Right ventricle myocardium inferior (tissue), 1 donor: Measurements from ENCODE around the gene PLCG1. TPM values are rescaled to one million over a fixed set of nuclear protein-coding genes. Genes with fewer than 3 reads are reported as not detected.
A peak's percentile ranks its signal among the peaks of the same experiment; 100 is the strongest.

Experiments
- ATAC-seq: fragments of 200-7000 bp; cut with Tn5 transposase; one replicate; pipeline ENCODE4 v1.9.1; 2020; ENCODE audit warnings: mild to moderate bottlenecking, moderate library complexity
- DNase-seq: peaks from one replicate; pipeline ENCODE4 v3.0.0; 2021; ENCODE audit errors: missing footprints
- intact Hi-C: fragments of 100-400 bp; cut with DNase I; formaldehyde crosslinking; loops from one replicate; pipeline ENCODE4 v1.11.0; 2022
- total RNA-seq: library from RNA; stranded (reverse); fragmentation: NEBNext Ultra II Directional; extraction: Animal tissue kit (Norgen Biotek cat#: 25700); gene quantifications from one replicate; pipeline ENCODE4 v1.2.1, GENCODE V29; 2021
- donor health status: DM: no; HTN: yes; CAD: no; lungs with severe emphysema.

The PLCG1 gene
- total RNA-seq, 1 donor from 2014 or later = 43.4 TPM

GRCh38 chr20:41138475-41139226 is 1.3 kb downstream of the PLCG1 start:
- intact Hi-C loops = loop anchor here (2.0 to 10.0 kb wide), 2 partner anchors 34 to 276 kb away; no protein-coding TSS in a partner anchor
- no peak for ATAC-seq
- DNase-seq = no peak

DNA sequence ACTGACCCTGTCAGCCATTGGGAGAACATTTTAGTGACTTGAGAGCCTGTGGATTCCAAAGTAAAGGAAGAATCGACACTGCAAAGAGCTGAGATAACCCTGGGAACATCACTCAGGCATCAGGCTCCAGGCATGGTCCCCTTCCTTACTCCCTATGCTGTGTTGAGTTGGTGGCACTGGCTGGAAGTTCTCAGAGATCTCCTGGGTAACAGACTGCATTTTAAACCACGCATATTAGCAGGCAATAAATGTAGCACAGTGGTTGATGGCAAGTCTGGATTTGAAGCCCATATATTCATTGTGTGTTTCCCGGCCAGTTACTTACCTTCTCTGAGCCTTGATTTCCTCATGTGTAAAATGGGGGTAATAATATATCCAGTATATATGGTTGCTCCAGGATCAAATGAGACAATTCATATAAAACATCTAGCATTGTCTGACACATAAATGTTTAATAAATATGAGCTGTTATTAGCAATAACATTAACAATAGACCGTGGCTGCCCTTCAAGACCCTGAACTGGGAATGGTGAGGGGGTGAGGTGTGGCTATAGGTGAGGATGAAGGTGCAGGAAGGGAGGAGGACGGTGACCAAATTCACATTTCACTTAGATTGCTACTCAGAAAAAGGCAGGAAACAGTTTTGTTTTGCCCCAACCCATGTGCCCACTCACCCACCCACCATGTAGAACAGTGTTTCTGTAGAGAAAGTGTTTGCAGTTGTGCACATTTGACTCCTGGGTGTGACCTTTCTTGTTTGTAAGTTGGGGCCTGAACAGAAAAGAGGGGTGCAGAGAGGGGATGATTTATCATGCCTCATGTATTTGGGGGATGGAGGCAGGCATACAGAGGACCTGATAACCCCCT is 2.1 kb downstream of the PLCG1 start:
- ATAC-seq (no peak), DNase-seq (no peak)
- intact Hi-C loops = loop anchor here (2.0 to 10.0 kb wide), 2 partner anchors 33 to 275 kb away; no protein-coding TSS in a partner anchor

- intact Hi-C loops = no loop called here
- DNase-seq (no peak), ATAC-seq (no peak)
Observed at GRCh38 chr20:41140226-41141133, 3.1 kb downstream of the PLCG1 start.

GRCh38 chr20:41141153-41141815 is 3.9 kb downstream of the PLCG1 start:
- ATAC-seq = no peak
- intact Hi-C loops = no loop called here

DNA sequence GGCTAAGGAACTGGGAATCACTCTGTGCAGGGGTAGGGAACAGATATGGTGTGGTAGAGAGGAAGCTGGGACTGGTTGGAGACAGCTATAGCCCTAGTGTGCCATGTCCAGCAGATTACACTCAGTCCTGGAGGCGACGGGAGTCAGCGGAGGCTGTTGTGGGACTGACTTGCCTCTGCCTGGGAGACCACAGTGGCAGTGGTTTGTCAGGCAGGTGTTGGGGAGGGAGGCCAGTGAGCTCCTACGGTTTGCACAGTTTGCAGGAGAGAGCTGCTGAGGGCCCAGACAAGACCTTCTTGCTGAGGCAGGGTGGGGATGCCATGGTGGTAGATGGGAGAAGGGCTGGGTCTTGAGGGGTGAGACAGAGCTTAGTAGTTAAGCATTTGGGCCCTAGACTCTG is 4.9 kb downstream of the PLCG1 start:
- intact Hi-C loops = no loop called here
- ATAC-seq = no peak

More at GRCh38 chr20:41141153-41141815, 3.9 kb downstream of the PLCG1 start:
- DNase-seq = no peak

DNA sequence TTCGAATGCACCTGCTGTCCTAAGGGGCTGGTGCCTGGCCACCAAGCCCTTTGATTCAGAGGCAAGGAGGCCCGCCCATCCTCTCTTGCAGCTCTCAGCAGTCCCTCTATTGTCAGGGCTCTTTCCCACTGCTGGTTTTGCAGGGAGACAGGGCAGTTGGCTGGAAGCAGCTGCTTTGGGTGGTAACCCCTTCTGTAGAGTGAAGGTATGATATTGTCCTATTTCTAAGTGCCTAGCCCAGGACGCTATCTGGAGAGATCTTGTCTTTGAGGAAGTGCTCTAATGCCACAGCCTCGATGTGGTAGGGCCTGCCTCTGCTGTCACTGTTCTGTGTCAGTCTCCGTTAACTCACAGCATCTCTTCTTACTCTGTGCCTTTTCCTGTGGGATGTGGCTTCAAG is 5.6 kb downstream of the PLCG1 start:
- DNase-seq (no peak), ATAC-seq (no peak)
- intact Hi-C loops = no loop called here

More for the DNA sequence above, 4.9 kb downstream of the PLCG1 start:
- DNase-seq = no peak

DNA sequence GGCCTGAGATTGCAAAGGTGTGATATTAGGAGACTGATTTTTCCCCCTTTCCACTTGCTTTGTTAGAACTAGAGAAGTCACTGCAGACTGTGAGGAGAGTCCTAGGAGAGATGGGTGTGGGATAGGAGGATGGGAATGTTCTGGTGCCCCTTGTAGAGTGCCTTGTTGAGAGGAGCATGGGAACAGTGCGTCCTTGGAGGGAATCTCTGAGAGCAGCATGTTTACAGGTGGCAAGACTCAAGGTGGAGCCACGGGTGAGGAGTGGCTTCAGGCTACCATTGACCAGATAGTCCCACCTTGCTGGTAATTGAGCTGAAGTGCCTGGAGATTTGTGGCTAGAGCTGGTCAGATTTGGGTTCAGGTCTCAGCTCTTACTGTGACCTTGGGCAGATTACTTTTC is 6.0 kb downstream of the PLCG1 start:
- DNase-seq = no peak
- ATAC-seq = no peak
- intact Hi-C loops = no loop called here

- DNase-seq (no peak), ATAC-seq (no peak)
- intact Hi-C loops = no loop called here
Observed at GRCh38 chr20:41145317-41145716, 8.0 kb downstream of the PLCG1 start.

- intact Hi-C loops = no loop called here
- peak; percentile 34 for ATAC-seq
Observed at GRCh38 chr20:41145821-41146620, 8.7 kb downstream of the PLCG1 start.

DNA sequence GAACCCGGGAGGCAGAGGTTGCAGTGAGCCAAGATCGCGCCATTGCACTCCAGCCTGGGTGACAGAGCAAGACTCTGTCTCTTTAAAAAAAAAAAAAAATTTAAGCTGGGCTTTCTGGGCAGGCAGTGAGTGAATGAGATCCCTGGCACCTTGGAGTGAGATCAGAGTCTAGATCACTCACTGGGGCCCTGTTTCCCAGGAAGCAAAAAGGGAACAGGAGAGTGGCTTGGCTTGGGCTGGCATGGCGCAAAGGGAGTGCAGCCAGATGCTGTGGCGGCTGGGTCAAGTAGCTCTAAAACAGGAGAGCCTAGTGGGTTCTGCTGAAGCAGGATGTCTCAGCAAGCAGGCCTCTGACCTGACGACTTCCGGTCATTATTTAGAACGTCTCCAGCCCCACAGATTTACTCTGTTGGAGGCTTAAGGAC is 10.4 kb downstream of the PLCG1 start:
- DNase-seq (no peak), ATAC-seq (peak; percentile 73)
- intact Hi-C loops = no loop called here

More at GRCh38 chr20:41145821-41146620, 8.7 kb downstream of the PLCG1 start:
- peak; percentile 74 for DNase-seq

DNA sequence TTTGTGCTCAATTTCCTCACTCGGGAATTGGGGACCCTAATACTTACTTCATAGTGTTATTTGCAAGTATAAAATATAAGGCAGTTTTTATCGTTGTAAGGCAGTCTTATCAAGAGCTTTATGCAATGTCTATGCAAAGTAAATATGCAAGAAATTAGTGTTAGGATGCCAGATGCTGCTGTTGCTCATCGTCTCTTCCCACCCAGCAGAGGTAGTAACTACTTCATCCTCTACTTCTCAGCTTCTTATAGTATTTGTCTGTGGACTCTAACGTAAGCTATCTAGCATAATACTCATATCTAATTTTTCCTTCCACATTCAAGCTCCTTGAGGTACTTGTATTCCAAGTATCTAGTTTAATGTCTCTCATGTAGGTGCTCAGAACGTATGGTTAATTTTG is 11.6 kb downstream of the PLCG1 start:
- intact Hi-C loops = no loop called here
- ATAC-seq = no peak
- DNase-seq = no peak

DNA sequence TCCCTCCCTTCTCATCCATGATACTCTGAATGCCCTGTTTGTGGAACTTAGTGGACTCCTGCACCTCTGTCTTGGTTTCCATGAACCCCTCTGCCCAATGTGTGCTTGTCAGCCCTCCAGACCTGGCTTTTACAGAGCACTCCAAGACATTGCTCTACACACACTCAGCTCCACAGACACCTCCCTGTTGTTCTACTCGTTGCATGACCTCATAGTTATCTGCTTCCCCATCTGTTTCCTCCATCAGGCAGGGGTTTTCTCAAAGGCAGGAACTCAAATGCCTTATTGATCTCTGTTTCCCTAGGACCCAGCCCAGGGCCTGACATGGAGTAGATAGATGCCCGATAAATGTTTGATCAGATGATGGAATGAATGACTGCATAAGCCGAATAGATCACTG is 13.3 kb downstream of the PLCG1 start:
- intact Hi-C loops = no loop called here
- no peak for ATAC-seq
- DNase-seq = no peak

DNA sequence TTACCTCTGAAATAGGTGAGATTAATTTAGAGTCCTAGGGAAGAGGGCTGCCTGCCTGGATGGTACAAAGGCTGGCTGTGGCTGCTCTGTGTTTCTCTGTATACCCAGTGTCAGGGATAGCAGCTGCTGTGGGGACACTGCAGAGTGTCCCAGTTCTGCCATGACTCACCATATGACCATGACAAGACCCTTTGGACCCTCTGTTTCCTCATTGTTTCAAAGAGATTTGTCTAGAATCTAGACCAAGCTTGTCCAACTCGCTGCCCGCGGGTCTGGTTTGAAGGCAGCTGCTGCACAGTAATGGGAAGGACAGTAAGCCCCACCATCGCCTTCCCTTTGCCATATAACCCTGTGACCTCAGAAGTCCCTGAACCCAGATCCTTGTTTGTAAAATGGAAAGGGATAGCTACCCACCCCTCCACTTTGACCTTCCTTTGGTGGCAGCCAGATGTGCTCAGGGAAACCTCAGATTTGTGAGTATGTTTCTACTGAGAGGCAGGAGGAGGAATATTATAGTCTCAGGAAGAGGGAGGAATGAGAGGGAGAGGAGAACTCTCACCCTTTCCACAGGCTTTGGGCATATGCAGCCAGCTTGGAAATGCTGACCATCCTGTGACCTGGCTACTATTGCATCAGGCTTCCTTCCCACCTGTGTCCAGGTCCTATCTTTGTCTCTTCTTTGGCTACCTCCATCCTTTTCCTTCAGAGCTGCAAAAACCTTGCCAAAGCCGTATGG is 14.0 kb downstream of the PLCG1 start:
- intact Hi-C loops = no loop called here
- ATAC-seq (no peak), DNase-seq (no peak)

DNA sequence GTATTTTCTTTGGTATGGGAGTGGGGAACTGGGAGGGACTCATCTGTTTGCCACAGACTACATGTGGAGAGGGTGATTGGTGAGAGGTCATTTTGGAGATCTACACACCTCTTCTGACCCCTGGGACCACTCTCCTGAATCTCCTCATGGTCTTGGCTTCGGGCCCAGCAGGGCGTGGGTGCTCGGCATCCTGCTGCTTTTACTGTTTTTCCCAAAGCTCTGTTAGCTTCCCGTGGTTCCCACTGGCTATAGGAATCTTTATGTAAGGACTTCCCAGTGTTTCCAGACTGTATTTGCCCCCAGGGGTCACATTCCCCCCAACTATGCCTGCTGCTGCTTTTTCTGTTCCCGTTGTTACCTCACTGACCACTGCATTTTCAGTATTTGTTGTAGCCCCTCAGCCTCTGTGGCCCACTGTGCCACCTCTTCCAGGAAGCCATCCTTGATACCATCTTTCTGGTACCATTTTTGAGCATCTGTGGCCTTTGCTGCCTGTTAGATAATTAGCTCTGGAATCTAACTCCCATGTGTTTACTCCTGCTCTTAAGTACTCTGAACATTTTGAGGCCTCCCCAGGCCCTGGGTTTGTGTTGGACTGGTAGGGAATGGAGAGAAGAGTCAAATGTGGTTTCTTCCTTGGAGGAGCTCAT is 14.9 kb downstream of the PLCG1 start:
- intact Hi-C loops = no loop called here
- ATAC-seq = no peak
- DNase-seq = no peak

DNA sequence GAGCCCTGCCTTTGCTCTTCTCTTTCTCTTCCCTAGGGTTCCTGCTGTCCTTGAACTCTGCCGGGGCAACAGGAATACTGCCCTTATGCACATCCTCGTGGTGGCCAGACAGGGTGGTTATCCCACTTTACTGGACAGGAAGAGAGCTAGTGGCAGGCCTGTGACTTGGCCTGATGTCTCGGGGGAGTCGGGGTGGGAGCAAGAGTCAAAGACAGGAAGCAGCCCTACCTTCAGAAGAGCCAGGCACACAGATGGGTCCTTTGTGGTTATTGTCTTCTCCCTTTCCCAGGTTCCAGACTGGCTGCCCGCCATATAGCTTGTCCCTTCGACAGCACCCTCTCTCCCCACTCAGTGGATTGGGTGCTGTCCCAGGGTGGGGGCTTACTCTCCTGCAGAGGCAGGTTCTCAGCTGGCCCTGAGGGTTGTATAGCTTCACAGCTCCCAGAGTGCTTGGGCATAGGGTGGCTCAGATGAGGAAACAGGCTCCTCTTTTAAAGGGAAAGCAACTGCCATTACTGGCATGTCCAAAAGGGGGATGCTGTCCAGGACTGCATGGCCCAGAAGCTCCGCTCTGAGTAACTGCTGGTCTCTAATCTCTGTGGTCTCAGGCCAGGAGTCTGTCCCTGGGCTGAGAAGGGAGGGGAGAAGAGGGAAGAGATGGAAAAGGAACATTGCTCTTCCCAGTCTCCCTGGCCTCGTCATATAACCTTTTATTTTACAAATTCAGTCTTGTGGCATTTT is 17.3 kb downstream of the PLCG1 start:
- intact Hi-C loops = loop anchor here (2.0 kb wide), 1 partner anchor 18 kb away; no protein-coding TSS in a partner anchor
- ATAC-seq = peak; percentile 81
- no peak for DNase-seq

- DNase-seq (no peak), ATAC-seq (no peak)
- intact Hi-C loops = loop anchor here (2.0 kb wide), 1 partner anchor 18 kb away; no protein-coding TSS in a partner anchor
Observed at GRCh38 chr20:41155261-41155660, 17.9 kb downstream of the PLCG1 start.
